Stimulated activated CD4-positive, alpha-beta T cell treated with anti-CD3 and anti-CD28 coated beads, TNF-alpha, amount 100 ng/mL, for 1 hour (primary cell): Measurements from ENCODE around the gene TOMM20L.
A peak's percentile ranks its signal among the peaks of the same experiment; 100 is the strongest.
"Not testable (repeated sequence)": the region's sequence is repeated elsewhere in the genome, so short reads cannot be mapped to it uniquely, and the experiment has no call there.

Source experiments
- DNase-seq, 3 donors: peaks; one replicate each; pipeline ENCODE4 v3.0.0-alpha.2; 2020; ENCODE audit warnings: low read depth in 3 of 3, low spot score in 1 of 3

The TOMM20L gene

GRCh38 chr14:58395812-58396788 lies at the start of gene TOMM20L:
TSS of gene TOMM20L (plus strand) at chr14:58395930. CDS start at chr14:58395958, 28 bp downstream.
- peak; percentile 24 to 63 (median 61) for DNase-seq

GRCh38 chr14:58353516-58354299 lies 42.0 kb upstream of the TOMM20L start:
- DNase-seq = no peak

GRCh38 chr14:58354808-58355207 lies 40.9 kb upstream of the TOMM20L start:
- DNase-seq = no peak

- no peak for DNase-seq
Observed at GRCh38 chr14:58356268-58356667, 39.5 kb upstream of the TOMM20L start.

GRCh38 chr14:58362272-58362671 lies 33.5 kb upstream of the TOMM20L start:
- DNase-seq = not testable (repeated sequence)

- no peak for DNase-seq
Observed at GRCh38 chr14:58362798-58363412, 32.8 kb upstream of the TOMM20L start.

- DNase-seq = no peak
Observed at GRCh38 chr14:58364316-58364715, 31.4 kb upstream of the TOMM20L start.

GRCh38 chr14:58367296-58367695 lies 28.4 kb upstream of the TOMM20L start:
- no peak for DNase-seq

GRCh38 chr14:58368956-58369355 lies 26.8 kb upstream of the TOMM20L start:
- no peak for DNase-seq

- DNase-seq = no peak
Observed at GRCh38 chr14:58376791-58377190, 18.9 kb upstream of the TOMM20L start.

- DNase-seq = no peak
Observed at GRCh38 chr14:58390830-58391229, 4.9 kb upstream of the TOMM20L start.

GRCh38 chr14:58395562-58395811 lies 243 bp upstream of the TOMM20L start:
- DNase-seq = no peak

GRCh38 chr14:58397156-58397555 lies 1.4 kb downstream of the TOMM20L start:
- no peak for DNase-seq

GRCh38 chr14:58398495-58398894 lies 2.8 kb downstream of the TOMM20L start:
- no peak for DNase-seq

- DNase-seq = no peak
Observed at GRCh38 chr14:58398895-58399294, 3.2 kb downstream of the TOMM20L start.

- no peak for DNase-seq
Observed at GRCh38 chr14:58401587-58401986, 5.9 kb downstream of the TOMM20L start.

- no peak for DNase-seq
Observed at GRCh38 chr14:58408681-58409215, 13.0 kb downstream of the TOMM20L start.

- DNase-seq = no peak
Observed at GRCh38 chr14:58414845-58415244, 19.1 kb downstream of the TOMM20L start.

GRCh38 chr14:58415636-58416547 lies 20.2 kb downstream of the TOMM20L start:
- no peak for DNase-seq

- DNase-seq = not testable (repeated sequence)
Observed at GRCh38 chr14:58416934-58417333, 21.2 kb downstream of the TOMM20L start.
